H1 (cell line): ENCODE results near the gene WFDC10A. TPM values are rescaled to one million over a fixed set of nuclear protein-coding genes. Genes with fewer than 3 reads are reported as not detected.

Source experiments
- SAP30 ChIP-seq: fragments of 300-600 bp; sonication (generic); IDR thresholded peaks from 2 replicates; pipeline ENCODE4 v1.7.1; 2012; ENCODE audit warnings: low read length, moderate library complexity, mild to moderate bottlenecking, inconsistent platforms; ENCODE audit not compliant: insufficient read depth, insufficient replicate concordance
- polyA plus RNA-seq, 7 experiments: library from polyadenylated mRNA; depleted of rRNA in 3 of 7; stranded (reverse) in 5 of 7; unstranded in 2 of 7; fragments of >200 nt in 5 of 7; fragments of 200-250 nt in 2 of 7; gene quantifications; 1 replicate in 5 of 7; 2 replicates in 1 of 7; 4 replicates in 1 of 7; pipeline versions ENCODE4 v1.2.1 to v1.2.3, GENCODE V29; 2011 to 2013; ENCODE audit warnings: missing spikeins in 2 of 7, mixed read lengths in 2 of 7
- total RNA-seq: library from RNA; stranded (reverse); fragmentation: NEBNext Ultra II Directional; extraction: Animal tissue kit (Norgen Biotek cat#: 25700); gene quantifications from 2 replicates; pipeline ENCODE4 v1.2.1, GENCODE V29; 2021

WFDC10A gene
- total and polyA plus RNA-seq, 2 of the 8 experiments (the other 6 are each of a cell fraction or from before 2014, with no cell fraction given) = not detected

DNA sequence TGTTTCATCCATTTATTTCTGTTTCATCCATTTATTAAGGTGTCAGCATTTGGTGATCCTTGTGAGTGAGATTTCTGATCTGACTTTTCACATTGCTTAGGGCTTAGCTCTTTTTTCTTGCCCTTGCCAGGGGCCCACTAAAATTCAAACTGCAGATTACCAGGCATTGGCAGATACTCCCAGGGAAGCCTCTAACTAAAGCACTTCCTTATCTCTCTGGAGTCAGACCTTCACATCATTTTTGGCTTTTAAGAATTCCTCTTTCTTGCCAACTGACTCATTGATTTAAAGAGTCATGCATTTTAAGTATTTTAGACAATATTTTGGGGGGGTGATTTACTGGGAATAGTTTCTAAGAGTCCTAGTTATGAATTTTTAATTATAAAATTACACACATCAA, 47.8 kb upstream of the WFDC10A start (continued):
- no peak for TF ChIP-seq SAP30
